ENCODE data around the gene CLSTN3. TPM values are rescaled to one million over a fixed set of nuclear protein-coding genes. Genes with fewer than 3 reads are reported as not detected.

Gene CLSTN3
- polyA plus RNA-seq, 1 of the 3 experiments (the other 2 are of a cell fraction): 12.7 TPM

- peaks cover 0 to 13% of the 10 kb centered on the region in 2 experiments for H3K36me3 ChIP-seq (replicated peaks in 1 of 2; ENCODE audit: control insufficient read depth in 1 of 2, insufficient read depth in 2 of 2, low read length in 1 of 2)
- TF ChIP-seq MXI1 (IDR thresholded peaks at IDR 0.05; ENCODE audit: low read depth, low read length): no peak
- TF ChIP-seq PBX3 (IDR thresholded peaks at IDR 0.05): no peak
- TF ChIP-seq, protein P1, sequence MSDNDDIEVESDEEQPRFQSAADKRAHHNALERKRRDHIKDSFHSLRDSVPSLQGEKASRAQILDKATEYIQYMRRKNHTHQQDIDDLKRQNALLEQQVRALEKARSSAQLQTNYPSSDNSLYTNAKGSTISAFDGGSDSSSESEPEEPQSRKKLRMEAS (IDR thresholded peaks at IDR 0.05; ENCODE audit: low read depth): no peak
- no peak for TF ChIP-seq SIN3A (IDR thresholded peaks at IDR 0.05; ENCODE audit: borderline replicate concordance, low read depth, low read length)
- TF ChIP-seq MEF2A (IDR thresholded peaks at IDR 0.05; ENCODE audit: borderline replicate concordance, low read depth): no peak
- TF ChIP-seq EZH2phosphoT487 (IDR thresholded peaks at IDR 0.05; ENCODE audit: borderline replicate concordance, low read depth): no peak
- no peak for TF ChIP-seq SMC3 (IDR thresholded peaks at IDR 0.05; ENCODE audit: low read depth, low read length)
- no peak for TF ChIP-seq POLR2AphosphoS5 (IDR thresholded peaks at IDR 0.05; ENCODE audit: low read depth, low read length)
- TF ChIP-seq, protein P2, sequence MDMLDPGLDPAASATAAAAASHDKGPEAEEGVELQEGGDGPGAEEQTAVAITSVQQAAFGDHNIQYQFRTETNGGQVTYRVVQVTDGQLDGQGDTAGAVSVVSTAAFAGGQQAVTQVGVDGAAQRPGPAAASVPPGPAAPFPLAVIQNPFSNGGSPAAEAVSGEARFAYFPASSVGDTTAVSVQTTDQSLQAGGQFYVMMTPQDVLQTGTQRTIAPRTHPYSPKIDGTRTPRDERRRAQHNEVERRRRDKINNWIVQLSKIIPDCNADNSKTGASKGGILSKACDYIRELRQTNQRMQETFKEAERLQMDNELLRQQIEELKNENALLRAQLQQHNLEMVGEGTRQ (IDR thresholded peaks at IDR 0.05; ENCODE audit: borderline replicate concordance, low read depth, low read length): no peak
- TF ChIP-seq RXRA (IDR thresholded peaks at IDR 0.05; ENCODE audit: borderline replicate concordance, low read depth): no peak
- TF ChIP-seq TCF12 (IDR thresholded peaks at IDR 0.05): no peak
- TF ChIP-seq, protein P3, sequence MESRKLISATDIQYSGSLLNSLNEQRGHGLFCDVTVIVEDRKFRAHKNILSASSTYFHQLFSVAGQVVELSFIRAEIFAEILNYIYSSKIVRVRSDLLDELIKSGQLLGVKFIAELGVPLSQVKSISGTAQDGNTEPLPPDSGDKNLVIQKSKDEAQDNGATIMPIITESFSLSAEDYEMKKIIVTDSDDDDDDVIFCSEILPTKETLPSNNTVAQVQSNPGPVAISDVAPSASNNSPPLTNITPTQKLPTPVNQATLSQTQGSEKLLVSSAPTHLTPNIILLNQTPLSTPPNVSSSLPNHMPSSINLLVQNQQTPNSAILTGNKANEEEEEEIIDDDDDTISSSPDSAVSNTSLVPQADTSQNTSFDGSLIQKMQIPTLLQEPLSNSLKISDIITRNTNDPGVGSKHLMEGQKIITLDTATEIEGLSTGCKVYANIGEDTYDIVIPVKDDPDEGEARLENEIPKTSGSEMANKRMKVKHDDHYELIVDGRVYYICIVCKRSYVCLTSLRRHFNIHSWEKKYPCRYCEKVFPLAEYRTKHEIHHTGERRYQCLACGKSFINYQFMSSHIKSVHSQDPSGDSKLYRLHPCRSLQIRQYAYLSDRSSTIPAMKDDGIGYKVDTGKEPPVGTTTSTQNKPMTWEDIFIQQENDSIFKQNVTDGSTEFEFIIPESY (IDR thresholded peaks at IDR 0.05; ENCODE audit: borderline replicate concordance, low read depth): no peak
- TF ChIP-seq IRF3 (IDR thresholded peaks at IDR 0.05; ENCODE audit: low read depth, low read length): no peak
- no peak for TF ChIP-seq TAF1 (IDR thresholded peaks at IDR 0.05; ENCODE audit: borderline replicate concordance, low read depth, low read length)
- no peak for TF ChIP-seq TEAD4 (IDR thresholded peaks at IDR 0.05; ENCODE audit: borderline replicate concordance, insufficient read depth)
- no peak for TF ChIP-seq FOSL2 (IDR thresholded peaks at IDR 0.05; ENCODE audit: borderline replicate concordance, low read depth)
- TF ChIP-seq NRF1 (IDR thresholded peaks at IDR 0.05; ENCODE audit: low read depth, low read length): no peak
- no peak overlapping the region for H3K9ac ChIP-seq
- H3K9me3 ChIP-seq: no peaks in the 10 kb centered on the region
- no peaks in the 10 kb centered on the region for H3K79me2 ChIP-seq (ENCODE audit: insufficient read depth)
- no peaks in the 10 kb centered on the region for H3K27me3 ChIP-seq (ENCODE audit: insufficient read depth)
- ChIA-PET POLR2A (no interaction called here), CTCF (interaction anchor here (0.6 to 1.2 kb wide), 3 partner anchors 23 to 248 kb away, joined by 3 to 4 read pairs (median 3); no protein-coding TSS in a partner anchor)
- H2AFZ ChIP-seq (ENCODE audit: low read depth): no peak overlapping the region
- H3F3A ChIP-seq (replicated peaks; ENCODE audit: insufficient read depth): no peaks in the 10 kb centered on the region
- 96% methylated on average over 2 of the region's 2 CpGs for WGBS (ENCODE audit: low lambda C conversion rate)
- H3K4me2 ChIP-seq: no peak overlapping the region
- H3K9me2 ChIP-seq: no peaks in the 10 kb centered on the region
- no peaks in the 10 kb centered on the region for H3K4me1 ChIP-seq (ENCODE audit: control insufficient read depth in 1 of 2, insufficient read depth in 2 of 2, low read depth in 1 of 2, low read length in 1 of 2)
- no peak overlapping the region for H3K4me3 ChIP-seq (ENCODE audit: low read depth in 2 of 2, low read length in 1 of 2)
- DNase-seq: no peak
- no peak overlapping the region for H3K27ac ChIP-seq (ENCODE audit: low read depth in 2 of 2, low read length in 1 of 2)
- H4K20me1 ChIP-seq (ENCODE audit: insufficient read depth): no peaks in the 10 kb centered on the region
Observed at GRCh38 chr12:7139200-7139599, 9.0 kb downstream of the CLSTN3 start.

All from SK-N-SH (cell line).